ENCODE data around the gene PTPRN2.
"Not testable (repeated sequence)": the region's sequence is repeated elsewhere in the genome, so short reads cannot be mapped to it uniquely, and the experiment has no call there.

Gene PTPRN2

DNA sequence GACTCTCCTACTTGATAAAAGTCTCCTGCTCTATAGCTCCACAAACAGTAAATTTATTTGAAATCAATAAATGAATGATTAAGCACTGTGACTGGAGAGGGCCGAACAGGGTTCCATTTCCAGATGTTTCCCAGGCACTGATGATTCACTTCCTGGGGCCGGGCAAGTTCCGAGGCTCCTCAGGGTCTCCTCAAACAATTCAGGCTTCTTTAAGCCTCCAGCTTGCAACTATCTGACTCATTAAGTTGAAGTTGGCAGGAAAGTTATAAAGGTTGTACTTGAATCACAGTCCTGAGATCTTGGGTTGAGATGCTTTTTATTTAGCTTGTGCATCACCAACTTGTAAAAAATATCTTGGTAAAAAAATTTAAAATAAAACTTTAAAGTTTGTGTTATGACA, 637.9 kb downstream of the PTPRN2 start:
- DNase-seq (ENCODE audit: low read depth): no peak

DNA sequence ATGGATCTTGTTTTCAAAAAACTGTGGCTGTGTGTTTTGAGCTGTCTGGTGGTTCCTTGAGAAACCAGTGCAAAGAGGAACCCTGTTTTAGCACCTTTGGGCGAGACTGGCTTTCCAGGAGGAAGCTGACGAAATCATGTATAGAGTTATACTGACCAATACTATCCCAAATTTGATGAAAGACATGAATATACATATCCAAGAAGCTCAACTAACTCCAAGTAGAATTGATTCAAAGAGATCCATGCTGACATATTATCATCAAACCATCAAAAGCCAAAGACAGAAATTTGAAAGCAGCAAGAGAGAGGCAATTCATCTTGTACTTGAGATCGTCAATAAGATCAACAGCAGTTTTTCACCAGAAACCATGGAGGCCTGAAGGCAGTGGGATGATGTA, 640.1 kb downstream of the PTPRN2 start:
- DNase-seq (ENCODE audit: low read depth): no peak

DNA sequence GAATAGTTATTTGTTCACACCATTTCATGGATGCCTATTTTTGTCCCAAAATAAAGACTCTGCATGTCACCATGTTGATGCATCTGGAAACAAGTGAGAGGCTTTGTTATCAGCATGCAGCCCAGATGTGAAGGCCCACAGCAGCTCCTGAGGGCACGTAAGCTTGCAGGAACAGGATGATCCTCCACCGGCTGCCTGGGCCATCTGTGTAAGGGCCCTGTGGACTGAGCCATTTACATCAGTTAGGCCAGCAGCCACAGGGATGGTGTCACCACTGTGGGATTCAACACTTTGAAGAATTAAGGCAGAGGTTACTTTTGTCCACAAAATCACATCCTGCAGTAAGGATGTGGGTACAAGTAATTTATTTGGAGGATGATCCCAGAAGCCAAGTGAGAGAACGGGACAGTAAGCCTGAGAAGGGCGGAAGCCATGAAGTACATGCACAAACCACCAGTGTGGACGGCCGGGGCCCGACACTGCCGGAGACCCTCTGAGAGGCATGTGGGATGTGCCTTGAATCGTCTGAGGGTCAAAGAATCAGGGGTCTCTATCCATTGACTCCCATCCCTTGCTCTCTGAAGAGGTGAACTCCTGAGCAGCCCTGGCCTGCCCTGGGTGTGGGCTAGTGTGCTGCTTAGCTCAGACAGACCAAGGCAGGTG, 641.1 kb downstream of the PTPRN2 start:
- DNase-seq (ENCODE audit: low read depth): no peak

DNA sequence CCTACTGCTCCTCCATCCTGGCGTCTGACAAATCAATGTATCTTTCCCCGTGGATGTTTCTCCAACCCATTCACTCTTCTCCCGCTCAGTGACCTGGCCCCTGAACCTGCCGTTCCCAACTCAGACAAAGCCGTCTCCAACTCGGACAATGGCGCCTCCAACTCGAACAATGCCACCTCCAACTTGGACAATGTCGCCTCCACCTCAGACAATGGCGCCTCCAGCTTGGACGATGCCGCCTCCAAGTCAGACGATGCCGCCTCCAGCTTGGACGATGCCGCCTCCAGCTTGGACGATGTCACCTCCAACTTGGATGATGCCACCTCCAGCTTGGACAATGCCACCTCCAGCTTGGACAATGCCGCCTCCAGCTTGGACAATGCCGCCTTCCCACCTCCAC, 642.2 kb downstream of the PTPRN2 start:
- no peak for DNase-seq (ENCODE audit: low read depth)

DNA sequence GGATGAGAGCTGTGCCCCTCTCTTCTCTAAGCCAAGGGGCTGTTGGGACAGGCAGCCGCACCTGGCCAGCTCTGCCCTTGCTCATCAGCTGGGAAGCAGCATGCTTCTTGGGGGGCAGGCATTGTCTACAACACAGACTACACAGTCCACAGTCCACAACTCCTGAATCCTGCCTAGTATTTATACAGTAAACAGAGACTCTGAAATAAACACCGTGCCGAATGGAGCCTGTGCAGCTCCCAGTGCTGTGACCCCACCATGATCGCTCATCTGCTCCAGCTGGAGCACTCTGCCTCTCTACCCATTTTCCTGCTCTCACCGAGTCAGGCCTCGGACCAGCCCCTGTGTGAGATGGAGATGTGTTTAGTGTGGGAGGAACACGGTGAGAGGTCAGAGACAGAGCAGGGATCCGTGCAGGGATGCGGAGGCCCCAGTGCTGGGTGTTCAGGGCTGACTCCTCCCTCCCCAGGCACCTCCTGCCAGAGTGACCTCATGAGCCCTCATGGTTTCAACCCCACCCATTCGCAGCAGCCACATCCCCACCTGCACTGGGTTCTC, 642.8 kb downstream of the PTPRN2 start:
- no peak for DNase-seq (ENCODE audit: low read depth)

DNA sequence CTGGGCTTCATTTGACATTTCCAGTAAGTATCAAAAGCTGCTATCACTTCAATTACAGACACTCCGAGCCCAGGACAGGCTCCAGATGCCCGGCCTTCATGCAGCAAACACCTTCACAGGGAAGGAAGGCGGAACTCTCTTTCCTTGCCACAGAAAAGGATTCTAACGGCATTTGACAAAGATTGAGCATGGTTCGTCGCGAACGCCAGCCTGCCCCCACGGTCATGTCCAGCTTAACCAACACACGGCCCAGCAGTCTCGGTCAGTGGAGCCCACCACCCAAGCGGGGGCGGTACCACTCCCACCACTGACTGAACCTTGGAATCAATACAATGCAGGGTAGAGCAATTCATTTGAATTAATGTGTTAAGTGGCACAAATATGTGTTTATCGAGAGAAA, 643.6 kb downstream of the PTPRN2 start:
- DNase-seq (ENCODE audit: low read depth): no peak

DNA sequence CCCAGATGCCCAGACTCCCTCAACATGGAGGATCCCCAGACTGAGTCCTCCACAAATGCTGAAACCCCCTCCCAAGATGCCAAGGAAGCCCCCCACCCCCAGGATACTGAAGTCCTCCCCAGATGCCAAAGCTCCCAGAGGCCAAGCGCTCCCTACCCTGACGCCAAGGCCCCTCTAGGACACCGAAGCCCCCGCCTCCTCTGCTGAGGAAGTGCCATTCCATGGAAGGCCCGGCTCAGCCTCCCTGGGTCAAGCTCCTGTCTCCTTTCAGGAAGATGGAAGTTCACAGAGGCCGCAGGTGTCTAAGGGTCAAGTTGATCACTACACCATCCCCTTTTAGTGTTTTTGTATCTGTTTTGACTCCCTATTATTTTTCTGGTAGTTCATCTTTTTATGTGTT, 644.1 kb downstream of the PTPRN2 start:
- DNase-seq (ENCODE audit: low read depth): no peak

DNA sequence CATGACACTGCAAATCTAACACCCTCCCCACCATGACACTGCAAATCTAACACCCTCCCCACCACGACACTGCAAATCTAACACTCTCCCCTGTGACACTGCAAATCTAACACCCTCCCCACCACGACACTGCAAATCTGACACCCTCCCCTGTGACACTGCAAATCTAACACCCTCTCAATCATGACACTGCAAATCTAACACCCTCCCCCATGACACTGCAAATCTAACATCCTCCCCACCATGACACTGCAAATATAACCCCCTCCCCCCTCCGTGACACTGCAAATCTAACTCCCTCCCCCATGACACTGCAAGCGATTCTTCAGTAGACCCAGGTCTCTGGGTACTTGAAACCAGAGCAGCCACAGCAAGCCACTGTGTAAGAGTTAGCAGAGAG, 646.4 kb downstream of the PTPRN2 start:
- DNase-seq (ENCODE audit: low read depth): no peak

DNA sequence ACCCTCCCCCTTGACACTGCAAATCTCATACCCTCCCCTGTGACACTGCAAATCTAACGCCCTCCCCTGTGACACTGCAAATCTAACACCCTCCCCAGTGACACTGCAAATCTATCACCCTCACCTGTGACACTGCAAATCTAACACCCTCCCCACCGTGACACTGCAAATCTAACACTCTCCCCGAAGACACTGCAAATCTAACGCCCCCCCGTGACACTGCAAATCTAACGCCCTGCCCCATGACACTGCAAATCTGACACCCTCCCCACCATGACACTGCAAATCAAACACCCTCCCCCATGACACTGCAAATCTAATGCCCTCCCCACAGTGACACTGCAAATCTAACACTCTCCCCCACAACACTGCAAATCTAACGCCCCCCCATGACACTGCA, 647.1 kb downstream of the PTPRN2 start:
- DNase-seq (ENCODE audit: low read depth): no peak

DNA sequence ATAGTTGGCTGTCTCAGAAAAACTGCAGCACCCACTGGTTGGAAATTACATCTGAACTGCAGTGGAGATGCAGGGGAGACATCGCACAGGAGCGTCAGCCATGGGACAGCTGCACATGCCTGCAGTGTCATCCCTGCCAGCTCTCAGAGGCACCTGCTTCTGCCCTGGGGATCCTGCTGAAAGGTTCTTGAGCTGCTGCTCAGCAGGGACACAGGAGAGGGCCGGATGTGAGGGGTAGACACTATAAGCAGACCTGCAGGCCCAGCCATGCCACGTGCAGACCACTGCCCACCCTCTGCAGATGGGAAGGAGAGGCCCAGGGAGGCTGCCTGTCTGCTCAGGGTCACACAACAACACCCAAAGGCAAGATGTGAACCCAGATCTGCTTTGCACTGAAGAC, 649.4 kb downstream of the PTPRN2 start:
- no peak for DNase-seq (ENCODE audit: low read depth)

DNA sequence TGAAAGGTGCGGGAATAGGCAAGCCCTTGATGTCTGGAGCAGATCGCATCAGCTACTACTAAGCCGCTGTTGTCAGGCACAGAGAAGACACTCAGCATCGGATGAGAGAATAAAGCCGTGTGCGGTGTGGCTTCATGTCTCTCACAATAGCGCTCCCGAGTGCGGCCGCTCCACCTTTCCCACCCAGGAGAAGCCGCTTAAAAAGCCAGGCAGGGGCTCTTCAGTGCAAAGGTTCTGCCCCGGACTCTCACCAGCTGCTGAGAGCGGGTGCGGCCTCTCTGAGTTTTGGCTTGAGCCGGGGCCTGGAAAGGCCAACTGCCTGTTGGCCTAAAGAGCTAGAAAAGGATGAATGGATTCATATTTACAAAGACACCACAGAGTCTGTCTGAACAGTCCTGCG, 650.2 kb downstream of the PTPRN2 start:
- no peak for DNase-seq (ENCODE audit: low read depth)

DNA sequence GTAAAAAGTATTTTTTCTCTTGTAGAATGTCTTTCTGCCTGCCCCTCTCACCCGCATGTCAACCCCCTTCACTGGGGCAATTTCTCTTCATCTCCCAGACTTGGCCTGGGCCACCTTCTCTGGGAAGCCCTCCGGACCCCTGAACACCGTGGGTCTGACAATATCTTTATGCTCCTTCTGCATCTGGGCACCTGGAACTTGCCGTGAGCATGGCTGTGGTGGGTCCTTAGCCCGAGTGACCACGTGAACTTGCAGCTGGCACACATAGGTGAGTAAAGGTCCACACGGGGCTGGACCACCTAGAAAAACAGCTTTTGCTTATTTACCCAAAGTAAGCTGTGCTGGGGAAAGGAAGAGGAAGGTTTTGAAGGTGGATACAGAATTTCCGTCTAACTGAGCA, 650.6 kb downstream of the PTPRN2 start:
- no peak for DNase-seq (ENCODE audit: low read depth)

DNA sequence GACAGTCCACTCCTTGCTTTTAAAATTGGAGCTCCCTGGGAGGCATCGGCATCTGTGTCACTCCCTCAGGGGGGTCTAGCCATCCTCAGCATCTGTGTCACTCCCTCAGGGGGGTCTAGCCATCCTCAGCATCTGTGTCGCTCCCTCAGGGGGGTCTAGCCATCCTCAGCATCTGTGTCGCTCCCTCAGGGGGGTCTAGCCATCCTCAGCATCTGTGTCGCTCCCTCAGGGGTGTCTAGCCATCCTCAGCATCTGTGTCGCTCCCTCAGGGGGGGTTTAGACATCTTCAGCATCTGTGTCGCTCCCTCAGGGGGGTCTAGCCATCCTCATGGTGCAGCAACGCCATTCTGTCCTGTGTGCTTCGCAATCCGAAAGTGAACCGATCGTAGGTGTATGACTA, 651.9 kb downstream of the PTPRN2 start:
- DNase-seq (ENCODE audit: low read depth): not testable (repeated sequence)

DNA sequence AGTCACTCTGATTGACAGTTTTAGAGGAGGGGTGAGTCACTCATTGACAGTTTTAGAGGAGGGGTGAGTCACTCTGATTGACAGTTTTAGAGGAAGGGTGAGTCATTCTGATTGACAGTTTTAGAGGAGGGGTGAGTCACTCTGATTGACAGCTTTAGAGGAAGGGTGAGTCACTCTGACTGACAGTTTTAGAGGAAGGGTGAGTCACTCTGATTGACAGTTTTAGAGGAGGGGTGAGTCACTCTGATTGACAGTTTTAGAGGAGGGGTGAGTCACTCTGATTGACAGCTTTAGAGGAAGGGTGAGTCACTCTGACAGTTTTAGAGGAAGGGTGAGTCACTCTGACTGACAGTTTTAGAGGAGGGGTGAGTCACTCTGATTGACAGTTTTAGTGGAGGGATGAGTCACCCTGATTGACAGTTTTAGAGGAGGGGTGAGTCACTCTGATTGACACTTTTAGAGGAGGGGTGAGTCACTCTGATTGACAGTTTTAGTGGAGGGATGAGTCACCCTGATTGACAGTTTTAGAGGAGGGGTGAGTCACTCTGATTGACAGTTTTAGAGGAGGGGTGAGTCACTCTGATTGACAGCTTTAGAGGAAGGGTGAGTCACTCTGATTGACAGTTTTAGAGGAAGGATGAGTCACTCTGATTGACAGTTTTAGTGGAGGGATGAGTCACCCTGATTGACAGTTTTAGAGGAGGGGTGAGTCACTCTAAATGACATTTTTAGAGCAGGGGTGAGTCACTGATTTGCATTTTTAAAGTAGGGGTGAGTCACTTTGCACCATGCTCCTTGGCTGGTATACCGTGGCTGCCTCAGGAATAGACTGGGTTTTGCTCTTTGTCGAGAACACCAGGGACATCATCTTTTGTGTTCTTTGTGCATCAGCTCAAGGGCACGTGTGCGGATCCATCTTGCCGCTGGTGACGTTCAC, 654.1 kb downstream of the PTPRN2 start:
- DNase-seq (ENCODE audit: low read depth): not testable (repeated sequence)

DNA sequence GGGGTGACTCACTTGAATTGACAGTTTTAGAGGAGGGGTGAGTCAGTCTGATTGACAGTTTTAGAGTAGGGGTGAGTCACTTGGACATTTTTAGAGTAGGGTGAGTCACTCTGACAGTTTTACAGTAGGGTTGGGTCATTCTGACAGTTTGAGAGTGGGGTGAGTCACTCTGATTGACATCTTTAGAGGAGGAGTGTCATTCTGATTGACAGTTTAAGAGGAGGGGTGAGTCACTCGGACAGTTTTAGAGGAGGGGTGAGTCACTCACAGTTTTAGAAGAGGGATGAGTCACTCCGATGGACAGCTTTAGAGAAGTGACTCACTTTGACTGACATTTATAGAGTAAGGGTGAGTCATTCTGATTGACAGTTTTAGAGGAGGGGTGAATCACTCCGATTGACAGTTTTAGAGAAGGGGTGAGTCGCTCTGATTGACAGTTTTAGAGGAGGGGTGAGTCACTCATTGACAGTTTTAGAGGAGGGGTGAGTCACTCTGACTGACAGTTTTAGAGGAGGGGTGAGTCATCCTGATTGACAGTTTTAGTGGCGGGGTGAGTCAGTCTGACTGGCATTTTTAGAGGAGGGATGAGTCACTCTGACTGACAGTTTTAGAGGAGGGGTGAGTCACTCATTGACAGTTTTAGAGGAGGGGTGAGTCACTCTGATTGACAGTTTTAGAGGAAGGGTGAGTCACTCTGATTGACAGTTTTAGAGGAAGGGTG, 655.0 kb downstream of the PTPRN2 start:
- DNase-seq (ENCODE audit: low read depth): no peak

DNA sequence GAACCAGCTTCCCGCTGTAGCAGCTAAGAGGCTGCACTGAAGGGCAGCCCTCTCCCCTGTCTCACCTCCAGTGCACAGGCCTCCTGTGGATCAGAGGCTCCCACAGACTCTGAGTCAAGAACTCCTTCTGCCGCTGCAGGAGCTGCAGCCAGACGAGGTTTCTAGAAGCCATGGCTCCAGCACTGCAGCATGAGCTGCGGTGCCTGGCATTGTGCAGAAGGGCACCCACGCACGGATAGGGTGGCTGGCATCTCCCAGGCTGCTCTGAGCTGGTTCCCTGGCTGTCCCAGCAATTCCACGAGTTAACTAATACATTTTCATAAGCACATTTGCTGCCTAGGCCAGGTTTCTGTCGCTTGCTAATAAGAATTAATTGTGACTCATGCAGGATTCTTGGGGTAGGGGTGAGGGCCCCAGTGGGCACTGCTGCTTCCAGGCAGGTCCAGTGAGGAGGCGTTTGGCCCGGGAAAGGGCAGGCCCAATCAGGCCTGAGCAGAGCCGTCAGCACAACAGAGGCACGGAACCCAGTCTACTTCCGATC, 656.6 kb downstream of the PTPRN2 start:
- no peak for DNase-seq (ENCODE audit: low read depth)

DNA sequence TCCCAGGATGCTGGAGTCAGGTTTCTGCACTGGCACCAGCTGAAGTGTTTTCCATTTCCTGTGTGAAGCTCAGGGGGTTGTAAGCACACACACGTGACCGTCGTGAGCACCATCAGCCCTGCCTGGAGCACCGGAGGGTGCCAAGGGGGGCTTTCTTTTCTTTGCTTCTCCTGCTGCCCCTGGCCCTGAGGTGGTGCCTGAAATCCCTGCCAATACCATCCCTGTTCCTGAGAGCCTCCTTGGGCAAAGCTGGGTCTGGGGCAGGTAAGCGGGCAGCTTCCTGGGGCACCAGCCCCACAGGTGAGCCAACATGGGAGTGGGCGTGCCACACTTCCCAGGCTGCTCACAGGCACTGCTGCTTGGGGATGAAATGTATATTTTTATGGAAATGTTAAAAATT, 657.2 kb downstream of the PTPRN2 start:
- DNase-seq (ENCODE audit: low read depth): no peak

DNA sequence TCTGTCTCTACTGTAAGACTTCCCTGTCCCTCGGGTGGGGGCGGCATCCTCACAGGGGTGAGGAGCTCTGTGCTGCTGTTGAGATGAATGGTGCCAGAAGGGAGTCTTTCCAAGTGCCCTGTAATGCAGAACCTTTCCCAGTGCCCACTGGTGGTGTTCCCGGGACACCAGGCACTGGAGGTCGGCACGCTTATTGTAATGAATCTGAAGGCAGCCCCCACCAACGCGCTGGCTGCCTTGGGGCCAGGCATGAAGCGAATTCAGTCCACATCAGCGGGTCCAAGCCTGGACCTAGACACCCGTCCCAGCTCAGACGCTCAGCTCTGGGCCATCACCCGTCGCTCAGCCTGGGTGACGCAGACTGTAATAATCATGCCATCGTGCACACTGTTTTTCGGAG, 658.0 kb downstream of the PTPRN2 start:
- DNase-seq (ENCODE audit: low read depth): no peak

DNA sequence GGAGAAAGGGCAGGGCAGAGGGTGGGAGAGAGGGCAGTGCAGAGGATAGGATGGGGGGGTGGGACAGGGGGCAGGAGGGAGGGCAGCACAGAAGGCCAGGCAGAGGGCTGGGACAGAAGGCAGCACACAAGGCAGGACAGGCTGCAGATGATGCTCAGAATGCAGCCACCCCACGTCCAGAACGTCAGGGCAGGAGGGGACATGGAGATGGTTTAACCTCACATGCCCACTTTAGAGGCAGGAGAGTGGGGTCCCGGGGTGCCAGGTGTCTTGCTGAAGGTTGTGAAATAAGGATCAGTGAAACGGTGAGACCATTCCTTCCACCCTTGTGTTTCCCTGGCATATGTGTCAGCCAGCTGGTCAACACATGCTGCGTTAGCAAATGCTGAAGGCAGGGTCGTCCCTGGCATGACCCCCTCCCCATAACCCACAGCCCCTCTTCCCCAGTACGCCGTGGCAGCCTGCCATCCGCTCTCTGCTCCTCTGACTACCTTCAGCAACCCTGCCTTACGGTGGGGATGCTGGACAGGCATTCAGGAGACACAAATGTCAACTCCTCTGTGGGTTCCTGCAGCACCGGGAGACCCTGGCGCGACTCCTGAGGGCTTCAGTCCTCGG, 658.7 kb downstream of the PTPRN2 start:
- no peak for DNase-seq (ENCODE audit: low read depth)

DNA sequence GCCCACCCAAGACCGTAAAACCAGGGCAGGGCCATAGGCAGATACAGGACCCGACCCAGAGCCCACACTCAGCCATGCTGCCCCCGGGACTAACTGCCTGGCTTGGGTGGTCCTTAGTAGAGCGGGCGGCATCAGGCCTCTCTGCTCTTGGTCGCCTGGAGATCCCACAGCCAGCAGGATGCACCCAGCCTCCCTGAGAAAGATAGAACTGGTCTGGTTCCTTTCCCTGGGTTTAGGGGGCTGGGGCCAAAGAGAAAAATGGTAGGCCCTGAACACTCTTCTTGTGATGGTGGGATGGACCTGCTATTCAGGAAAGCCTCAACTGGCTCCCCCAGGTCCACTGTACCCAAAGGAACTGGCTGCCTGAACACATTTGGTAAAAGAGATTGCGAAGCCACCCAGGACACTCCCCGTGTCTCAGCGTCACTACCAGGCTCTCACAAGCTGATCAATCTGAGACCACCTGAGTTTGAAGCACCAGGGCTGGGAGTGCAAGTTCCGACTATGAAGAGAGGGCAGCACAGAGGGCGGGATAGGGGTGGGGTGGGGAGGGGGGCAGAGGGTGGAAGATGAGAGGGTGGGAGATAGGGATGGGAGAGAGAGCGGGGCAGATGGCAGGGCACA, 659.3 kb downstream of the PTPRN2 start:
- DNase-seq (ENCODE audit: low read depth): no peak

DNA sequence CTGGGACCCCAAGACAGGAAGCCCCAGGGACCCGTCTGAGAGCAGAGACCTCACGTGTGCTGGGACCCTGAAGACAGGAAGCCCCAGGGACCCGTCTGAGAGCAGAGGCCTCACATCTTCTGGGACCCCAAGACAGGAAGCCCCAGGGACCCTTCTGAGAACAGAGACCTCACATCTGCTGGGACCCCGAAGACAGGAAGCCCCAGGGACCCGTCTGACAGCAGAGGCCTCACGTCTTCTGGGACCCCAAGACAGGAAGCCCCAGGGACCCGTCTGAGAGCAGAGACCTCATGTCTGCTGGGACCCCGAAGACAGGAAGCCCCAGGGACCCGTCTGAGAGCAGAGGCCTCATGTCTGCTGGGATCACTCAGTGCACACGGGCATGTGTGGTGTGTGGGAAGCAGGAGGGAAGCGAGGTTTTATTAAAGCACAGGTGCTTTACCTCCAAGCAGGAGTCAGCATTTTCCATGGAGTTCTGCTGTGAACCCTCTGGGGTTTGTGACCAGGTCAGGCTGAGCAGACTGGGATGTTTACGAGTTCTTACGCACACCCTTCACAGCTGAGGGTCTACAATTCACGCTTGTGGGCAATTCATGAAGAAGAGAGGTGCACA, 660.2 kb downstream of the PTPRN2 start:
- DNase-seq (ENCODE audit: low read depth): no peak

Measured in stimulated activated CD4-positive, alpha-beta T cell treated with anti-CD3 and anti-CD28 coated beads, Interleukin-2, amount 100 ng/mL, for 4 hours (primary cell).